ENCODE results near the gene ECT2.
"Not testable (repeated sequence)": the region's sequence is repeated elsewhere in the genome, so short reads cannot be mapped to it uniquely, and the experiment has no call there.

ECT2 gene

GRCh38 chr3:172859041-172859440 lies 108.5 kb downstream of the ECT2 start:
- Histone ChIP-seq H3K27me3 (ENCODE audit: insufficient read depth, poor library complexity, severe bottlenecking) (no peaks in the 10 kb centered on the region), H3K27ac (replicated peaks) (no peak overlapping the region)
- TF ChIP-seq POLR2AphosphoS5 (IDR thresholded peaks at IDR 0.05; ENCODE audit: low read depth) (no peak), SPI1 (IDR thresholded peaks at IDR 0.05; ENCODE audit: borderline replicate concordance, low read depth) (no peak), CTCF (IDR thresholded peaks at IDR 0.05; ENCODE audit: insufficient read depth, low read length) (no peak), REST (IDR thresholded peaks at IDR 0.05; ENCODE audit: insufficient replicate concordance, low read depth) (no peak), GABPA (IDR thresholded peaks at IDR 0.05; ENCODE audit: low read depth) (no peak)

GRCh38 chr3:172866726-172867350 lies 116.3 kb downstream of the ECT2 start:
- not testable (repeated sequence) for H3K27me3 ChIP-seq (ENCODE audit: insufficient read depth, poor library complexity, severe bottlenecking); H3K27ac ChIP-seq (replicated peaks); H3K4me3 ChIP-seq (replicated peaks; ENCODE audit: insufficient read depth, low read length); DNase-seq (ENCODE audit: low read depth in 1 of 2, low spot score in 1 of 2)

More at GRCh38 chr3:172859041-172859440, 108.5 kb downstream of the ECT2 start:
- no peak for DNase-seq (ENCODE audit: low read depth in 1 of 2, low spot score in 1 of 2)
- no peak overlapping the region for H3K4me3 ChIP-seq (replicated peaks; ENCODE audit: insufficient read depth, low read length)

GRCh38 chr3:172868582-172869200 lies 118.2 kb downstream of the ECT2 start:
- Histone ChIP-seq H3K27ac (replicated peaks) (no peak overlapping the region), H3K4me3 (replicated peaks; ENCODE audit: insufficient read depth, low read length) (no peak overlapping the region), H3K27me3 (ENCODE audit: insufficient read depth, poor library complexity, severe bottlenecking) (peaks cover 5% of the 10 kb centered on the region)
- TF ChIP-seq CTCF (IDR thresholded peaks at IDR 0.05; ENCODE audit: insufficient read depth, low read length) (no peak), POLR2AphosphoS5 (IDR thresholded peaks at IDR 0.05; ENCODE audit: low read depth) (no peak)
- DNase-seq (ENCODE audit: low read depth in 1 of 2, low spot score in 1 of 2): no peak

GRCh38 chr3:172869368-172869771 lies 118.8 kb downstream of the ECT2 start:
- Histone ChIP-seq H3K4me3 (replicated peaks; ENCODE audit: insufficient read depth, low read length) (no peak overlapping the region), H3K27ac (replicated peaks) (no peak overlapping the region)
- DNase-seq (ENCODE audit: low read depth in 1 of 2, low spot score in 1 of 2): no peak

More at GRCh38 chr3:172869368-172869771, 118.8 kb downstream of the ECT2 start:
- peaks cover 7% of the 10 kb centered on the region for H3K27me3 ChIP-seq (ENCODE audit: insufficient read depth, poor library complexity, severe bottlenecking)
- TF ChIP-seq CTCF (IDR thresholded peaks at IDR 0.05; ENCODE audit: insufficient read depth, low read length): no peak
- TF ChIP-seq SPI1 (IDR thresholded peaks at IDR 0.05; ENCODE audit: borderline replicate concordance, low read depth): no peak
- no peak for TF ChIP-seq GABPA (IDR thresholded peaks at IDR 0.05; ENCODE audit: low read depth)
- TF ChIP-seq POLR2AphosphoS5 (IDR thresholded peaks at IDR 0.05; ENCODE audit: low read depth): no peak
- no peak for TF ChIP-seq REST (IDR thresholded peaks at IDR 0.05; ENCODE audit: insufficient replicate concordance, low read depth)
